GM23338 (cell line): ENCODE data around the gene SLC2A8. TPM values are rescaled to one million over a fixed set of nuclear protein-coding genes. Genes with fewer than 3 reads are reported as not detected.

ENCODE experiments used
- CREB1 ChIP-seq: fragments of 250-450 bp; sonication (Bioruptor Pico); IDR thresholded peaks from 2 replicates; pipeline ENCODE4 v1.5.0; 2020; ENCODE audit warnings: low read depth, mild to moderate bottlenecking, moderate library complexity
- CTCF ChIP-seq, 2 experiments: fragments of 200-600 bp in 1 of 2; sonication (generic) in 1 of 2; conservative IDR thresholded peaks; 2 replicates each; pipeline versions ENCODE4 v1.5.1 to v1.6.1; 2016 to 2017; ENCODE audit warnings: antibody characterized with exemption in 2 of 2, low read depth in 2 of 2, mild to moderate bottlenecking in 2 of 2, moderate library complexity in 1 of 2
- JUNB ChIP-seq: IDR thresholded peaks from one replicate; pipeline ENCODE4 v1.6.1; 2016; ENCODE audit warnings: antibody characterized with exemption; ENCODE audit not compliant: unreplicated experiment
- NANOG ChIP-seq: IDR thresholded peaks from 2 replicates; pipeline ENCODE4 v1.6.1; 2016; ENCODE audit warnings: antibody characterized with exemption, borderline replicate concordance
- REST ChIP-seq: IDR thresholded peaks from one replicate; pipeline ENCODE4 v1.6.1; 2018; ENCODE audit warnings: antibody characterized with exemption; ENCODE audit not compliant: unreplicated experiment
- ZNF331 ChIP-seq: fragments of 250-450 bp; sonication (Bioruptor Pico); IDR thresholded peaks from 2 replicates; pipeline ENCODE4 v1.5.0; 2020; ENCODE audit warnings: low read depth, mild to moderate bottlenecking, moderate library complexity
- ZNF462 ChIP-seq: fragments of 250-450 bp; sonication (Bioruptor Pico); IDR thresholded peaks from 2 replicates; pipeline ENCODE4 v1.5.0; 2020; ENCODE audit warnings: mild to moderate bottlenecking, moderate library complexity
- polyA plus RNA-seq: library from polyadenylated mRNA; unstranded; fragments of >200 nt; fragmentation: Nextera tagmentation; extraction: Ambion mirVana; gene quantifications from 2 replicates; pipeline ENCODE4 v1.2.1, GENCODE V29; 2016
- total RNA-seq: library from RNA; depleted of rRNA; stranded (reverse); fragments of >200 nt; shearing (Covaris generic); gene quantifications from 2 replicates; pipeline ENCODE4 v1.2.3, GENCODE V29; 2014

The SLC2A8 gene
- total and polyA plus RNA-seq, 2 experiments from 2014 or later, result 16.3 to 34.1 TPM

- TF ChIP-seq ZNF462 (CRISPR knock-in tag) (no peak), CTCF (conservative IDR thresholded peaks at IDR 0.05; ENCODE audit: low read depth in 2 of 2) (no peak), JUNB (no peak), CREB1 (CRISPR knock-in tag) (no peak), NANOG (no peak), ZNF331 (CRISPR knock-in tag) (no peak), REST (no peak)
These were observed 1.9 kb downstream of the SLC2A8 start (continued) for GRCh38 chr9:127398715-127399400.
